PFSK-1 (cell line): ENCODE measurements around the gene PCLAF.

Experiments used
- FOXP2 ChIP-seq: optimal IDR thresholded peaks from 2 replicates; pipeline ENCODE3; 2011; ENCODE audit warnings: borderline replicate concordance, control low read depth, inconsistent platforms; ENCODE audit not compliant: insufficient read depth; ENCODE audit errors: extremely low read length, extremely low read depth
- POLR2AphosphoS5 ChIP-seq: IDR thresholded peaks from 2 replicates; pipeline ENCODE4 v1.6.1; 2012; ENCODE audit warnings: low read depth, mild to moderate bottlenecking, control low read depth, low read length, moderate library complexity
- REST ChIP-seq, 2 experiments: IDR thresholded peaks; 2 replicates each; pipeline versions ENCODE4 v1.6.1 to v1.8.0; 2011 to 2012; ENCODE audit warnings: low read depth in 2 of 2, low read length in 2 of 2, control low read depth in 1 of 2, inconsistent platforms in 1 of 2, mild to moderate bottlenecking in 1 of 2, moderate library complexity in 1 of 2; ENCODE audit not compliant: insufficient read depth in 1 of 2
- SIN3A ChIP-seq: IDR thresholded peaks from 2 replicates; pipeline ENCODE4 v1.6.1; 2012; ENCODE audit warnings: mild to moderate bottlenecking, low read length, moderate library complexity, borderline replicate concordance; ENCODE audit not compliant: insufficient read depth
- TAF1 ChIP-seq: IDR thresholded peaks from 2 replicates; pipeline ENCODE4 v1.6.1; 2012; ENCODE audit warnings: low read length, control low read depth, borderline replicate concordance; ENCODE audit not compliant: insufficient read depth

PCLAF gene

DNA sequence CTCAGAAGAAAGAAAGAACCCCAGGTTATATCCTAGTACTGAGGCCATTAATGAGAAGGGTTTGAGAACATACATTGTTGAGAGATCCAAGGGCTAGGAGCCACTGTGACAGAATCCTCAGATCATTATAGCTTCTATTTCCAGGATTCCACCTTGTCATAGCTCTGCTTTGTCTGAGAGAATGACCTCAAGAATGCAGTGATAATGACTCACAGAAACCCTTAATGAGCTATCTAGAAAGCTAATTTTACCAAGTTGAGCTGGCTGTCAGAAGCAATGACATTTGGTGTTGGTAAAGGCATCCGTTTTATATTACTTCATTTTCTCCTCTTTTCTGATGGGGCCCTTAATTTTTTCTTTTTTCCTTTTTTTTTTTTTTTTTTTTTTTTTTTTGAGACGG is 17.3 kb upstream of the PCLAF start:
- TF ChIP-seq REST (IDR thresholded peaks at IDR 0.05; ENCODE audit: insufficient read depth in 1 of 2, low read depth in 2 of 2, low read length in 2 of 2) (no peak), FOXP2 (no peak), POLR2AphosphoS5 (no peak), SIN3A (no peak), TAF1 (no peak)

- TF ChIP-seq FOXP2 (no peak), TAF1 (no peak), REST (IDR thresholded peaks at IDR 0.05; ENCODE audit: insufficient read depth in 1 of 2, low read depth in 2 of 2, low read length in 2 of 2) (no peak), SIN3A (no peak), POLR2AphosphoS5 (no peak)
Observed at GRCh38 chr15:64396789-64397188, 15.5 kb upstream of the PCLAF start.

- no peak for TF ChIP-seq POLR2AphosphoS5
- TF ChIP-seq TAF1 = no peak
- TF ChIP-seq FOXP2 = no peak
- TF ChIP-seq REST (IDR thresholded peaks at IDR 0.05; ENCODE audit: insufficient read depth in 1 of 2, low read depth in 2 of 2, low read length in 2 of 2) = no peak
- TF ChIP-seq SIN3A = no peak
Observed at GRCh38 chr15:64389036-64389435, 7.8 kb upstream of the PCLAF start.

DNA sequence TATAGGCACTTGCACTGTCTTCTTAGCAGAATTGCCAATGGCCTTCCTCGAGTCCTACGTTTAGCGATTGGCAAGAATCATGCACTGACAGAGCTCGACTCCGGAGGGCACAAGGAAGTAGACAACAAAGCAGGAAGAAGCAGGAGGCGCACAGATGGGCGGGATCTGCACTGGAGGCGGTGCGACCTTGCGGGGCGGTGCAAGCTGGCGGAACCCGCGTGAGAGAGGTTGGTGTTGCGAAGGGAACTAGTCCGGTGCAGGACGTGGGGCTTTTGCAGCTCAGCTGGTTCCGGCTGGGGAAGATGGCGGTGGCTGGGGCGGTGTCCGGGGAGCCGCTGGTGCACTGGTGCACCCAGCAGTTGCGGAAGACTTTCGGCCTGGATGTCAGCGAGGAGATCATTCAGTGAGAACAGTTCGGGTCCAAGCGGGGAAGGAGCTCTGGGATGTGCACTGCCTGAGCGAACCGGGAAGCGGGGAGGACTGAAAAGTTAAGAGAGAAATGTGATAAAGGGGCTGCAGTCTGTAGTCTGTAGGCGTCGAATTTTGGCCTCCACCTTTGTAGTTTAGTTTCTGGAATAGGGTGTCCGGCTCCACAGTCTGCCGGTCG is 6.4 kb upstream of the PCLAF start, which contains the start of gene TRIP4:
Gene TRIP4, plus strand, starts transcription at position 275 of the 607 bp plus-strand sequence. Its CDS starts 28 bp downstream, at position 303.
- TF ChIP-seq REST (IDR thresholded peaks at IDR 0.05; ENCODE audit: insufficient read depth in 1 of 2, low read depth in 2 of 2, low read length in 2 of 2) (peak in 1 of 2 experiments; percentile 60; a peak in 2 of 4 replicates), SIN3A (peak; percentile 98), POLR2AphosphoS5 (peak; percentile 90), TAF1 (peak; percentile 99), FOXP2 (peak; percentile 100)
